GM12892 (cell line): ENCODE results near the gene CENPP.

Experiments used
- DNase-seq: peaks from one replicate; pipeline ENCODE4 v3.0.0; 2011; ENCODE audit not compliant: insufficient read length
- FAIRE-seq: peaks from 2 replicates; lab custom pipeline; 2011; peaks lifted over from hg19 to GRCh38; lab: Jason Lieb, UNC
- POLR2A ChIP-seq: IDR thresholded peaks from 2 replicates; pipeline ENCODE4 v1.6.1; 2011; ENCODE audit warnings: low read depth, low read length, control low read depth
- POLR2AphosphoS5 ChIP-seq: IDR thresholded peaks from 2 replicates; pipeline ENCODE4 v1.6.1; 2011; ENCODE audit warnings: low read depth, low read length, control low read depth
- TAF1 ChIP-seq: IDR thresholded peaks from 2 replicates; pipeline ENCODE4 v1.6.1; 2011; ENCODE audit warnings: low read depth, mild to moderate bottlenecking, control low read depth, low read length, borderline replicate concordance

CENPP gene

DNA sequence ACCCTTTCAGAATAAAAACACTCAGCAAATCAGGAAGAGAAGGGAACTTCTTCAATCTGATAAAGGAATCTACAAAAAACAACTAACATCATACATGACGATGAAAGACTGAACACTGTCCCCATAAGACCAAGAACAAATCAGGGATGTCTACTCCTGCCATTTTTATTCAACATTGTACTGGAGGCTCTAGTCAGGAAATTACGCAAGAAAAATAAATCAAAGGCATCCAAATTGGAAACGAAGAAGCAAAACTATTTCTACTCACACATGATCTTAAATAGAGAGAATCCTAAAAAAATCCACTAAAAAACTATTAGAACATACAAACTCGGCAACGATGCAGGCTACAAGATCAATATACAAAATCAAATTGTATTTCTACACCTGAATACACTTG, 301.9 kb downstream of the CENPP start:
- TF ChIP-seq POLR2A (no peak), TAF1 (no peak)
- DNase-seq (no peak), FAIRE-seq (no peak)

DNA sequence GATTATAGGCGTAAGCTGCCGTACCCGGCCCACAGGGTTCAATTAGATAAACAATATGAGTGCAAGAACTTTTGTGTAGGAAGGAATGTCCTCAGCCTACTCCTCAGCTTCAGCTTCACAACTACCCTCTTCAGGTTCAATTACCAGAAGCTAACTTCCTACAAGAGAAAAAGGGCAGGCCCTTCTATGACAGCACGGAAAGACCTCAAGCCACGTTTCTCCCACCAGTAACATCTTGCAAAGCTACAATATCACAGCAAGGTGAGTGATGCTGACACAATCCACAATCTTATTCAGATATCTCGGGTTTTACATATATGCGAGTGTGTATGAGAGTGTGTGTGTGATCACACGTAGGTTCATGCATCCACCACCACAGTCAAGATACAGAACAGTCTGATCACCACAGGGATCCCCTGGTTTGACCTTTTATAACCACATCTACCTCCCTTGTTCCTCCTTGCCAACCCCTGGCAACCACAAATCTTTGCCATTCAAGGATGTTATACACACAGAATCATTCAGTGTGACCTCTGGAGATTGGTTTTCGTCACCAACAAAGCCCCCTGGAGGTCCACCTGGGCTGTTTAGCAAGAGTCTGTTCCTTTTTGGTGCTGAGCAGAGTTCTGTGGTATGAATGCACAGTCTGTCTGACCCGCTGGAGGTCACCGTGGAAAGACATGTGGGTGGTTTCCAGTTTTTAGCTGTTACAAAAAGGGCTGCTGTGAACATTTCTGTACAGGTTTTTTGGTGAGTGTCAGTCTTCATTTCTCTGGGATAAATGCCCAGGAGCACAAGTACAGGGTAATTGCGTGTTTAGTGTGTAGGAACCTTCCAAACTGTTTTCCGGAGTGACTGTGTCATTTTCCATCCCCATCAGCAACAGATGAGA, 305.9 kb downstream of the CENPP start:
- DNase-seq (no peak), FAIRE-seq (no peak)
- TF ChIP-seq POLR2A: no peak
- no peak for TF ChIP-seq TAF1
- TF ChIP-seq POLR2AphosphoS5: no peak

DNA sequence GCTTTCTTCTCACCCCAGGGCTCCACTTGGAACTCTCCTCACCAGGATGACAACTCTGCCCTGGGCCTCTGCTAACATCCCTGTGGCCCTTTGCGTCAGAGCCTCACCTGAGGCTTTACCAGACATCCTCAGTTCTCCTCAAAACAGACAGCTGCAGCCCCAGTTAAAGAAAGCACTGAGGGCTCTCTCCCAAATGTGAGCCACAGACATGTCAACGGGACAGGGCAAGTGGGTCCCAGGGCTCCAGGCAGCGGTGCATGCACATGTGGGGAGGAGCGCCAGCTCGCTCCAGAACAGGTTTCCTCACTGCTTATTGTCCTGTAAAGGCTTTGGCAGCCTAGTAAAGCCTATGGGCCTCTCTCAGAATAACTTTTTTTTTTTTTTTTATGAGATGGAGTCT, 306.9 kb downstream of the CENPP start:
- TF ChIP-seq TAF1 (no peak), POLR2AphosphoS5 (no peak), POLR2A (no peak)
- no peak for FAIRE-seq
- no peak for DNase-seq

DNA sequence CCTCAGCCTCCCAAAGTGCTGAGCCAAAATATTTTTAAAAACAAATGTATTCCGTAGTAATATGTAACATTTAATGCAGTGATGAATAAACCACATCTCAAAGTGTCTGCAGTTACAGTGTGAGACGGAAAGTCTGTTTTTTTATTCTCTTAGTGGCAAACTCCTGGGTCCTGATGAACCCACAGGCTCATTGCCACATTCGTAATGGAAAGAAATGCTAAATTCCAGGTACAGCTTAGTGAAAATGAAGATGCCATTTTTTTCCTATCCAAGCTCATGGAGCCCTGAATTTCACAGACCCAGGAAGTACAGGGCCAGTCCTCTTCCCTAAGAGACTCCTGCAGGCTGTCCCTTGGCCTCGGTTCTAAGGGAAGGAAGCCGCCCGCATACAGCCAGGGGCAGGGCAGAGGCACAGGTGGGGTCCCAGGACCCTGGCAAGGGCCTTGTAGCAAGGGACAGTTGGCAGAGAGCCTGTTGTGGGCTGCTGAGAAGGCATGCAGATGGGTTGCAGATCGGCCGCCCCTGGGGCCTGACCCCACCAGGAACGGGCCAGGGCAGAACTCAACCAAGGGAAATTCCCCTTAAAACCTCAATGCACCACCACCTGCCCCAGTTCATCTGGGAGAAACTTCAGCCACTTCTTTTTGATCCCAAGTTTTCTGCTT, 308.0 kb downstream of the CENPP start:
- DNase-seq (no peak), FAIRE-seq (no peak)
- TF ChIP-seq POLR2A (no peak), POLR2AphosphoS5 (no peak), TAF1 (no peak)

DNA sequence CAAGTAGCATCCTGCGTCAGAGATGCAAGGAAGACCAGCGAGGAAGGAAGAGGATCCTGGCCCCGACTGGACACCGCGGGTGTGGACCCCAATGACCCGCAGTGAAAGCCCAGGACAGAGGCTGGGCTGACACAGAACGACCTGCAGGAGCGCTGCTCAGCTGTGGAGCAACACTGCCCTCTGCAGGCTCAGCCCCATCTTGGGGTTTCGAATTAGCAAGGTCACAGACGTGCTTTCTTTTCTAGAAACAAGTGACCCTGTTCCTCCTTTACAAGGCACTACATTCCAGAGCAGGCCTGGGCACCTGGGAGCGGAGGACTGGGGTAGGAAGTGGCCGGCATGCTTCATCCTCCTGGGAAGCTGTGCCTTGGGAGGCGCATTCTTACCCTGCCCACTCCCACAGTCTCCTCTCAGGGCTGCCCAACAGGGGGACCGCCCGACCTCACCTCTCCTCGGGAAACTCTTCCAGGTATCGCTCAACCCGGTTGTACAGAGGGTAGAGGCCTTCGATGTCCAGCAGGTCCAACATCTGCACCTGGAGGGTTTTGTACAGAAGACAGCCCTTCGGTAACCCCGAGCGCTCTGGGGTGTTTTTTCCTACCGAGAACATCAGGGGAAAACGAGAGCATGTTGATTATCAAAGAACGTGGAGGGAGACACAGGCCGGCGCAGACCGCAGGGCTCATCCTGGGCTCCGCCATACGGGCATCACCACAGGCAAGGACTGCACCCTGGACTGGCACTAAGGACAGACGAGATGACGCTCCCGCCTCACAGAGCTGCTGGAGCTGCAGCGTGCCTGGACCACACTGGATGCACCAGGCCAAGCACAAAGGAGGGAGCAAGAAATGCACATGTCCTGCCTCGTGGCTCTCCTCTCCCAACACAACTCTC, 309.2 kb downstream of the CENPP start:
- peak; percentile 44 for FAIRE-seq
- DNase-seq: peak; percentile 66
- no peak for TF ChIP-seq POLR2A

DNA sequence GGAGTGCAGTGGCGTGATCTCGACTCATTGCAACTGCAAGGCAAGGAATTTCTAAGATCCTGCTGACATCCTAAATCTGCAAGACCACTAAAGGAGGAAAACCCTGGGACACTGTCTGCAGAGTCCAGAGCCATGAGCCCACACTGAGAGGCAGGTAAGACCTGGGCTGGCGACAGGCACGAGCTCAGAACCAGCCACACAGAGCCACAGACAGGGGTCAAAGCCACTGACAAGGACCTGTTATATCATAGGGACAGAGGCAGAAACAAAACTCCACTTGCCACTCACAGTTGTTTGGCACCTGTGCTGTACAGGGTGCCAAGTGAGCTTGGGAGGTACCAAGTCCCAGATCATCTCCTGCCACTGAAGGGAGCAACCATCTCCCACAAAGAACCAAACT, 310.0 kb downstream of the CENPP start:
- DNase-seq (no peak), FAIRE-seq (no peak)
- TF ChIP-seq TAF1 (no peak), POLR2A (no peak), POLR2AphosphoS5 (no peak)

DNA sequence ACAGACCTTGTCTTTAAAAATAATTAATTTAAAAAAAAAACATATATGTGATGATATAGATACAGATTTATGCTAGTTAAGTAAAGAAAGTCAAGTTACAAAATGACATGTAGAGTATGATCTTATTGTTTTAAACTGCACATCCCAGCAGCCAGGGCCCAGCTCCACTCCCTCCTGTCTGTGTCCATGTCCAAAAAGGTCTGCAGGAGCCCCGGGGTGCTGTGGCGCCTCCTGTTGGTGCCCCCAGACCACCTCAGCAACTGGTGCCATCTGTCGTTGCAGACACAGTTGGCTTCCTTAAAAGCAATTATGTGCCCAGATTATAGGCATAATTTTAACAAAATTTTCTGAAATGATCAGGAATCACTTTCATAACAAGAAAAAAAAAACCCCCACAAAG, 310.9 kb downstream of the CENPP start:
- DNase-seq (no peak), FAIRE-seq (no peak)
- no peak for TF ChIP-seq TAF1
- no peak for TF ChIP-seq POLR2AphosphoS5
- TF ChIP-seq POLR2A: no peak

DNA sequence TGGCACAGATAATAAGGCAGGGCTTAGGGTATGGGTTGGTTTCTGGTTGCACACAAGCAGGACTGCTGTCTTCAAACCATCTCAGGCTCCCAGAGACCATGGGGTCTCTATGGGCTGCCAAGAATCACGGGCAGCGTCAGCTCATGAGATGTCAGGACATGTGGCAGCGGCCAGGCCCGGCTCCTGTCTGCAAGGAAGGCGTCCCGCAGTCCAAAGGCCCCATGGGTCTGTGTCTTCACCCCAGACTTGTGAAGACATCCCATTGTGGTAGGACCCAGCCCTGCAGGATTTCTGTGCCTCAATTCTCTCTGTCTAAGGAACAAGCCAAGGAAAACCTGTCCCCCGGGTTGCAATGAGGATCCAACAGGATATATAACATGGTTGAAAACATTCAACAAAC, 311.6 kb downstream of the CENPP start:
- FAIRE-seq: no peak
- DNase-seq: no peak
- no peak for TF ChIP-seq POLR2A
- no peak for TF ChIP-seq POLR2AphosphoS5
- no peak for TF ChIP-seq TAF1

DNA sequence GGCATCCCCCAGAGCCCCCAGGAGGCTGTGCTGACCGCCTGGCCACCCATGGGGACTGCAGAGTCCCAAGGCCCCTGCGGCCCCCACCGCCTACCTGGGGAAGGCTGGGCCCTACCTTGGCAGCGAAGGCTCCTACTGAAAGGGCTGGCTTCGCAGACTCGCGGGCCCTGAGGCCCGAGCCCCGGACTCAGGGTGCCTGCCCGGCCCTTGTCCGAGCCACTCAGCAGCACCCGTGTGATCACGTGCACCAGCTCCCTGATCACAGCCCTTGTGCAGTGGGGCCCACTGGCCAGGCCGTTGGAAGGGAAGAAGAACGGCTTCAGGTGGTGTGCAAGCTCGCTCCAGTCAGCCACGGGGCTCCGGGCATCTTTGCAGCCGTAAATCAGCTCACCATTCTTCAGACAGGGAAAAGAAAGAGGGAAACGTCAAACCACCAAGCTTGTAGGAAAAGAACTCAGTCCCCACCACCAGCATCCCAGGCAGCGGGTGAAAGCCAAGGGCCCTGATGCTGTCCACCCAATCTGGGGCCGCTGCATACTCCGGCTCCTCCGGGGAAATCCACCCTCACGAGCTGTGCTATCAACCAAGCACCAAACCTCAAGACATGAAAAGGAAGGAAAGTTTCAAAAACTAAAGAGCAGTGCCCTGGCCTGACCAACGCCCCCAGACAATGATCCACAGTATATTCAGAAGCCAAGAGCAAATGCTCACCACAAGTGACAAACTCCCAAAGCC, 312.3 kb downstream of the CENPP start:
- no peak for FAIRE-seq
- TF ChIP-seq POLR2AphosphoS5: no peak
- no peak for TF ChIP-seq TAF1
- no peak for TF ChIP-seq POLR2A
- DNase-seq: no peak

DNA sequence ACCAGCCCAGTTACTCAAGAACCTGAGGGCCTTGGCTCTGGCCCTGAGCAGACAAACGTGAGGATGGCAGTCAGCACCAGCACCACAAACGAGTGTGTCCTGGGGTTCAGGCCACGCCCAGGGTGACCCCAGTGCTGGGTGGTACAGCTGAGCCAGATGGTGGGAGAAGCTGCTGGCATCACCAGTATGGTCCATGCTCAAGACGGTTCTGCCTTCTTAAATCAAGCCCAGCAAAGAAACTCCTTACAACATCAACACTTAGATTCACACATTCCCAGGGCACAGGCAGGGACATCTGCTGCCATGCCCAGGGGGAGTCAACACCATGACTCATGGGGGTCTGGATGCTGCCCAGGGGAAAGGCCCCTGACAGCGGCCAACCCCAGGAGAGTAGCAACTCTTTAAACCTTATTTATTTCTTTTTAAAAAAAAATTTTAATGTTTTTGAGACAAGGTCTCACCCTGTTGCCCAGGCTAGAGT, 312.9 kb downstream of the CENPP start:
- DNase-seq (no peak), FAIRE-seq (no peak)
- TF ChIP-seq POLR2AphosphoS5: no peak
- no peak for TF ChIP-seq TAF1
- no peak for TF ChIP-seq POLR2A

DNA sequence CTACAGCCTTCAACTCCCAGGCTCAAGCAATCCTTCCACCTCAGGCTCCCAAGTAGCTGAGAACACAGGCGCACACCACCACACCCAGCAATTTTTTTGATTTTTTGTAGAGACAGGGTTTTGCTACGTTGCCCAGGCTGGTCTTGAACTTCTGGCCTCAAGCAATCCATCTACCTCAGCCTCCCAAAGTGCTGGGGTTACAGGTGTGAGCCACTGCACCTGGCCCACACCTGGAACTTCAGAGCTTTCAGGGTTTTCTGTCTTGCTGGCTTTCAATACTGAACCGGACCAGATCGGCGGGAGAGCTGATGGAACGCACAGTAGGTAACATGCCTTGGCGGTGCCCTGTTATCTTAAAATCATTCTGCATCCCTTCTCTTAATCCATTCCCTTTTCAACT, 313.4 kb downstream of the CENPP start:
- TF ChIP-seq POLR2A: no peak
- no peak for TF ChIP-seq TAF1
- no peak for TF ChIP-seq POLR2AphosphoS5
- DNase-seq: no peak
- FAIRE-seq: no peak

DNA sequence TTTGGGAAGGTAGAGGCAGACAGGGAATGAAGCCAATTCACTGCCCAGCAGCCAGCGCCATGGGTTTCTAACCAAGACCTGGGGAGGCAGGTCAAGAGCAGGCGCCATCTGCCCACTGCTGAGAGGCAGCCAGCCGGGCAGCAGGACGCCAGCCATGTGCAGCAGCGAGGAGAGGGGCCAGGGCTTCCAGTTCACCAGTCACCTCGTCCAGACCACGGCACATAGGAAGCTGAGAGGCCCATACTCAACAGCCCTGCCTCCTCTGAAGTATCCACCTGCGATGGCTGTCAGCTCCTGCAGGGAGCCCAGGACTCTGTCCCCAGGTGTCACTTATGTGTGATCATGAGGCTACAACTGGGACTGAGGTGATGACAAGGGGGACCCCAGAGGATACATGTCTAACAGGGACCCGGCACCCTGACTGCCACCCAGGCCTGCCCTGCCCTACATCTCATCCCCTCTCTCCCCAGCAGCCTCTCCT, 314.1 kb downstream of the CENPP start:
- no peak for TF ChIP-seq TAF1
- no peak for TF ChIP-seq POLR2AphosphoS5
- no peak for TF ChIP-seq POLR2A
- DNase-seq: no peak
- FAIRE-seq: no peak
